Prostate gland (tissue), 2 donors: Measurements from ENCODE around the gene TBX2.

Source experiments
- CTCF ChIP-seq, 4 experiments: fragments of 200-600 bp in 2 of 4; fragments of 450-650 bp in 2 of 4; sonication (generic) in 2 of 4; IDR thresholded peaks; 1 replicate in 3 of 4; 2 replicates in 1 of 4; pipeline ENCODE4 v1.5.1; 2016 to 2019; ENCODE audit warnings: antibody characterized with exemption in 4 of 4, mild to moderate bottlenecking in 2 of 4, moderate library complexity in 2 of 4
- POLR2A ChIP-seq: fragments of 450-650 bp; IDR thresholded peaks from one replicate; pipeline ENCODE4 v1.6.1; 2016; ENCODE audit warnings: antibody characterized with exemption, mild to moderate bottlenecking
- POLR2AphosphoS5 ChIP-seq: sonication (generic); formaldehyde crosslinking; IDR thresholded peaks from one replicate; pipeline ENCODE4 v1.6.1; 2017; ENCODE audit warnings: antibody characterized with exemption

- TF ChIP-seq CTCF (IDR thresholded peaks at IDR 0.05) (no peak), POLR2A (no peak), POLR2AphosphoS5 (no peak)
Measured at GRCh38 chr17:61423967-61424649, 24.5 kb downstream of the TBX2 start.
